Naive thymus-derived CD4-positive, alpha-beta T cell (primary cell): ENCODE data around the gene PIM2. TPM values are rescaled to one million over a fixed set of nuclear protein-coding genes. Genes with fewer than 3 reads are reported as not detected.
A peak's percentile ranks its signal among the peaks of the same experiment; 100 is the strongest.

Experiments
- ATAC-seq: fragments of 150-1000 bp; cut with Tn5 transposase; 2 replicates; pipeline ENCODE4 v1.10.0; 2021; ENCODE audit warnings: mild to moderate bottlenecking, moderate library complexity
- CTCF ChIA-PET: fragments of 350-600 bp; sonication (Branson Sonifier 250); formaldehyde crosslinking; loops from one replicate; lab custom pipeline; 2021; ENCODE audit warnings: antibody characterized with exemption; lab: Charles Lee
- POLR2A ChIA-PET: fragments of 350-600 bp; sonication (Branson Sonifier 250); formaldehyde crosslinking; loops from one replicate; lab custom pipeline; 2021; ENCODE audit warnings: antibody characterized with exemption, inconsistent platforms; lab: Charles Lee
- DNase-seq, 9 donors: peaks; one replicate each; pipeline versions ENCODE4 v3.0.0 to v3.0.0-alpha.2; 2020 to 2022; ENCODE audit warnings: mixed read lengths in 1 of 9
- H3K27ac ChIP-seq: one replicate; pipeline ENCODE4 v1.7.0; 2013; ENCODE audit warnings: mild to moderate bottlenecking, low read depth, low read length, moderate library complexity
- H3K27me3 ChIP-seq, 2 donors: one replicate each; pipeline ENCODE4 v1.7.0; 2013; ENCODE audit warnings: low read length in 2 of 2, mild to moderate bottlenecking in 2 of 2, moderate library complexity in 2 of 2; ENCODE audit not compliant: control insufficient read depth in 2 of 2, insufficient read depth in 2 of 2
- H3K36me3 ChIP-seq, 3 experiments: 1 replicate in 2 of 3; 2 replicates in 1 of 3; pipeline ENCODE4 v1.7.0; 2013; ENCODE audit warnings: low read length in 3 of 3, mild to moderate bottlenecking in 3 of 3, moderate library complexity in 1 of 3; ENCODE audit not compliant: insufficient read depth in 3 of 3, control insufficient read depth in 2 of 3
- H3K4me1 ChIP-seq, 2 donors: one replicate each; pipeline ENCODE4 v1.7.0; 2013; ENCODE audit warnings: low read length in 2 of 2, mild to moderate bottlenecking in 2 of 2, moderate library complexity in 1 of 2; ENCODE audit not compliant: control insufficient read depth in 2 of 2, insufficient read depth in 2 of 2
- H3K4me3 ChIP-seq: 2 replicates; pipeline ENCODE4 v1.7.0; 2013; ENCODE audit warnings: mild to moderate bottlenecking, low read length
- H3K9me3 ChIP-seq, 3 experiments: 1 replicate in 2 of 3; 2 replicates in 1 of 3; pipeline ENCODE4 v1.7.0; 2013; ENCODE audit warnings: low read length in 3 of 3; ENCODE audit not compliant: control insufficient read depth in 2 of 3
- H3K27ac Mint-ChIP-seq, 9 donors: one replicate each; pipeline ENCODE4 v1.8.0; 2020 to 2022; ENCODE audit warnings: mixed read lengths in 9 of 9, mild to moderate bottlenecking in 8 of 9, moderate library complexity in 5 of 9, inconsistent platforms in 2 of 9
- H3K27me3 Mint-ChIP-seq, 5 donors: one replicate each; pipeline ENCODE4 v1.8.0; 2021 to 2022; ENCODE audit warnings: mixed read lengths in 5 of 5, mild to moderate bottlenecking in 1 of 5
- H3K36me3 Mint-ChIP-seq, 5 donors: one replicate each; pipeline ENCODE4 v1.8.0; 2020 to 2022; ENCODE audit warnings: mixed read lengths in 5 of 5, mild to moderate bottlenecking in 3 of 5, inconsistent platforms in 1 of 5
- H3K4me1 Mint-ChIP-seq, 7 donors: one replicate each; pipeline ENCODE4 v1.8.0; 2020 to 2022; ENCODE audit warnings: mixed read lengths in 7 of 7, mild to moderate bottlenecking in 3 of 7, inconsistent platforms in 1 of 7
- H3K4me3 Mint-ChIP-seq, 10 donors: one replicate each; pipeline ENCODE4 v1.8.0; 2020 to 2022; ENCODE audit warnings: mild to moderate bottlenecking in 10 of 10, mixed read lengths in 10 of 10, moderate library complexity in 6 of 10, inconsistent platforms in 2 of 10
- H3K9me3 Mint-ChIP-seq, 11 donors: one replicate each; pipeline ENCODE4 v1.8.0; 2020 to 2022; ENCODE audit warnings: mixed read lengths in 11 of 11, mild to moderate bottlenecking in 4 of 11, inconsistent platforms in 1 of 11, moderate library complexity in 1 of 11
- intact Hi-C, 2 donors: fragments of 100-400 bp; cut with micrococcal nuclease; formaldehyde crosslinking; loops; one replicate each; pipeline ENCODE4 v1.15.1; 2023
- polyA plus RNA-seq, 2 donors: library from polyadenylated mRNA; unstranded; fragments of 300-500 nt; fragmentation: Illumina TruSeq; gene quantifications; one replicate each; pipeline ENCODE4 v1.2.3, GENCODE V29; 2021
- total RNA-seq, 6 experiments: library from RNA in 5 of 6; stranded (reverse) in 5 of 6; gene quantifications; 1 replicate in 5 of 6; 2 replicates in 1 of 6; pipeline ENCODE4 v1.2.3 and lab custom pipeline; 2021 to 2026

PIM2 gene
- total and polyA plus RNA-seq, 7 experiments from 2014 or later: 144 to 463 (median 295) TPM

DNA sequence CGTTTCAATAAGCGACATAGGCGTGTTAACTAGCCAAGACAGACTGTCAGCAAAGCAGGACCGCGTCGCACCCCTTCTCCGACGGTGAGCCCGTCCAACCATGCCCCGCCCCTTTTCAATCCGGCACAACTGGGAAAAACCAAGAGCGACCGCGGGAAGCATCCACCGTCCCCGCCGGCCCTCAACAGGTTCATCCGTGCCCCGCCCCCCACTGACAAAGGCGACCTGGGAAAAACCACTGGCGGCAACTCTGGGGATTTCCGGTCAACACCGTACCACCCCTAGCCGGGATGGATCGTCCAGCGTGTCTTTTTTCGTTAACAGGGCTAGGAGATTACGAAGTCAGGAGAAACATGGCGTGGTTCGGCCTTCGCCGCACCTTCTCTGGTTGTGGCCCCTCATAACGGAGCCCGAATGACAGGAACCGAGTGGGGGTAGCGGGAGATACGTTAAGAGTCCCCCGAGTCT is 21.6 kb downstream of the PIM2 start:
- Histone ChIP-seq H3K9me3 (no peaks in the 10 kb centered on the region), H3K27me3 (no peaks in the 10 kb centered on the region), H3K36me3 (peaks cover 0 to 26% (median 6%) of the 10 kb centered on the region in 3 experiments), H3K27ac (peak overlapping the region; percentile 98), H3K4me1 (peaks cover 12 to 16% of the 10 kb centered on the region in 2 donors), H3K4me3 (peak overlapping the region; percentile 91)
- intact Hi-C loops: loop anchor here (1.0 to 10.0 kb wide), 16 partner anchors 14 to 1335 kb away; partner anchors contain the start of genes MAGIX (in 2 of the 2), PPP1R3F (in 2 of the 2), ARAF (in 1 of the 2) and FOXP3 (in 1 of the 2)
- Mint-ChIP-seq H3K4me3 (peak overlapping the region; percentile 83 to 100 (median 91)), H3K4me1 (peaks cover 6 to 42% (median 24%) of the 10 kb centered on the region in 7 donors), H3K36me3 (peaks cover 0 to 9% (median 0%) of the 10 kb centered on the region in 5 donors), H3K27me3 (no peaks in the 10 kb centered on the region), H3K27ac (peak overlapping the region; percentile 89 to 98 (median 94)), H3K9me3 (peaks cover 0 to 4% (median 0%) of the 10 kb centered on the region in 11 donors)
- ATAC-seq (peak; percentile 52), DNase-seq (peak in 7 of 9 donors; percentile 35 to 60 (median 55))
- ChIA-PET CTCF (interaction anchor here (1.0 to 1.1 kb wide), 3 partner anchors 9 to 249 kb away, joined by 3 to 5 read pairs (median 5); no protein-coding TSS in a partner anchor), POLR2A (interaction anchor here (0.7 to 4.1 kb wide), 11 partner anchors 11 to 357 kb away, joined by 3 to 29 read pairs (median 7); partner anchors contain the start of genes HDAC6, OTUD5, PIM2 and SLC35A2)

GRCh38 chrX:48896611-48897011 is 22.2 kb downstream of the PIM2 start:
- peak overlapping the region; percentile 91 for H3K4me3 ChIP-seq
- peak overlapping the region; percentile 89 to 98 (median 94) for H3K27ac Mint-ChIP-seq
- no peaks in the 10 kb centered on the region for H3K9me3 ChIP-seq
- peaks cover 0 to 6% (median 0%) of the 10 kb centered on the region in 5 donors for H3K36me3 Mint-ChIP-seq
- H3K9me3 Mint-ChIP-seq: peaks cover 0 to 4% (median 0%) of the 10 kb centered on the region in 11 donors
- POLR2A ChIA-PET: interaction anchor here (1.4 to 4.1 kb wide), 5 partner anchors 15 to 357 kb away, joined by 3 to 29 read pairs (median 10); partner anchors contain the start of genes OTUD5, PIM2, SLC35A2 and TBC1D25
- no peaks in the 10 kb centered on the region for H3K27me3 ChIP-seq
- H3K36me3 ChIP-seq: peaks cover 0 to 20% (median 6%) of the 10 kb centered on the region in 3 experiments
- peak overlapping the region; percentile 98 for H3K27ac ChIP-seq
- H3K4me1 ChIP-seq: peaks cover 15 to 20% of the 10 kb centered on the region in 2 donors
- H3K4me1 Mint-ChIP-seq: peaks cover 6 to 42% (median 24%) of the 10 kb centered on the region in 7 donors
- CTCF ChIA-PET: interaction anchor here (0.8 kb wide), 1 partner anchor 50 kb away, joined by 3 read pairs; no protein-coding TSS in a partner anchor
- no peaks in the 10 kb centered on the region for H3K27me3 Mint-ChIP-seq
- DNase-seq (no peak), ATAC-seq (no peak)
- intact Hi-C loops: loop anchor here (1.0 to 10.0 kb wide), 16 partner anchors 15 to 1334 kb away; partner anchors contain the start of genes MAGIX (in 2 of the 2), PPP1R3F (in 2 of the 2), ARAF (in 1 of the 2) and FOXP3 (in 1 of the 2)
- H3K4me3 Mint-ChIP-seq: peak overlapping the region; percentile 83 to 100 (median 91)

DNA sequence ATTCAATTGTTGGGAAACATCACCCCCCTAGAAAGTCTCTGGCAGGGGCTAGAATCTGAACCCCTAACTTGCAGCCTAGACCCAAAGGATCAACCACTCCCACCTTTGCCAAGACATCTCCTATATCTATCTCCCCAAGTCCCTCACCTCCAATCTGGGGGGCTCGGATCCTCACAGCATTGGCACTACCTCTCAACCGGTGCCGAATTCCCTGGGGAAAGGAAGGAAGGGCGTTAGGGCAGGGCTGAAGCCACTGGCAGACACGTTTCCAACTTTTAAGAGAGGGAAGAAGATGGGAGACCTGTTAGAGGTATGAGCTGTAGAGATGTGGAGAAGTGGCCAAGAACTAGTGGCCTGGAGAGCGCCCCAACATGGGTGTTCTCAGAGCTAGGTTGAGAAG is 23.9 kb downstream of the PIM2 start:
- DNase-seq (no peak), ATAC-seq (no peak)
- peaks cover 0 to 13% (median 0%) of the 10 kb centered on the region in 3 experiments for H3K36me3 ChIP-seq
- no peaks in the 10 kb centered on the region for H3K27me3 ChIP-seq
- no peak overlapping the region for H3K4me3 ChIP-seq
- H3K27ac ChIP-seq: no peak overlapping the region
- H3K9me3 ChIP-seq: no peaks in the 10 kb centered on the region
- POLR2A ChIA-PET: interaction anchor here (0.6 to 5.3 kb wide), 3 partner anchors 17 to 45 kb away, joined by 4 to 48 read pairs (median 8); partner anchors contain the start of gene SLC35A2
- peaks cover 12 to 48% (median 30%) of the 10 kb centered on the region in 7 donors for H3K4me1 Mint-ChIP-seq
- H3K4me3 Mint-ChIP-seq: peak overlapping the region in 6 of 10 donors; percentile 34 to 66 (median 52)
- H3K4me1 ChIP-seq: peaks cover 15 to 20% of the 10 kb centered on the region in 2 donors
- no peaks in the 10 kb centered on the region for H3K27me3 Mint-ChIP-seq
- H3K36me3 Mint-ChIP-seq: peaks cover 0 to 6% (median 0%) of the 10 kb centered on the region in 5 donors
- intact Hi-C loops: loop anchor here (5.0 to 10.0 kb wide), 8 partner anchors 107 to 1333 kb away; partner anchors contain the start of genes MAGIX (in 2 of the 2), PPP1R3F (in 2 of the 2), ARAF (in 1 of the 2) and FOXP3 (in 1 of the 2)
- peak overlapping the region in 6 of 9 donors; percentile 1 to 69 (median 40) for H3K27ac Mint-ChIP-seq
- H3K9me3 Mint-ChIP-seq: peaks cover 0 to 4% (median 0%) of the 10 kb centered on the region in 11 donors
- CTCF ChIA-PET: no interaction called here

- Histone ChIP-seq H3K27me3 (no peaks in the 10 kb centered on the region), H3K4me3 (no peak overlapping the region), H3K9me3 (no peaks in the 10 kb centered on the region), H3K36me3 (peaks cover 0 to 13% (median 0%) of the 10 kb centered on the region in 3 experiments), H3K27ac (no peak overlapping the region), H3K4me1 (peaks cover 9 to 10% of the 10 kb centered on the region in 2 donors)
- intact Hi-C loops: loop anchor here (10.0 kb wide), 3 partner anchors 231 to 371 kb away; partner anchors contain the start of genes MAGIX (in 2 of the 2), FOXP3 (in 1 of the 2), GPKOW (in 1 of the 2) and PPP1R3F (in 1 of the 2)
- DNase-seq (no peak), ATAC-seq (no peak)
- peak overlapping the region in 1 of 9 donors; percentile 54 for H3K27ac Mint-ChIP-seq
- H3K36me3 Mint-ChIP-seq: peaks cover 0 to 6% (median 0%) of the 10 kb centered on the region in 5 donors
- H3K9me3 Mint-ChIP-seq: peaks cover 0 to 4% (median 0%) of the 10 kb centered on the region in 11 donors
- no peaks in the 10 kb centered on the region for H3K27me3 Mint-ChIP-seq
- peak overlapping the region in 1 of 10 donors; percentile 51 for H3K4me3 Mint-ChIP-seq
- POLR2A ChIA-PET: interaction anchor here (1.3 to 5.3 kb wide), 3 partner anchors 18 to 46 kb away, joined by 4 to 48 read pairs (median 8); partner anchors contain the start of gene SLC35A2
- CTCF ChIA-PET: interaction anchor here (0.7 to 2.3 kb wide), 2 partner anchors 22 to 48 kb away, joined by 3 to 7 read pairs; no protein-coding TSS in a partner anchor
- H3K4me1 Mint-ChIP-seq: peaks cover 12 to 47% (median 30%) of the 10 kb centered on the region in 7 donors
Measured at GRCh38 chrX:48893556-48894348, 25.1 kb downstream of the PIM2 start.

DNA sequence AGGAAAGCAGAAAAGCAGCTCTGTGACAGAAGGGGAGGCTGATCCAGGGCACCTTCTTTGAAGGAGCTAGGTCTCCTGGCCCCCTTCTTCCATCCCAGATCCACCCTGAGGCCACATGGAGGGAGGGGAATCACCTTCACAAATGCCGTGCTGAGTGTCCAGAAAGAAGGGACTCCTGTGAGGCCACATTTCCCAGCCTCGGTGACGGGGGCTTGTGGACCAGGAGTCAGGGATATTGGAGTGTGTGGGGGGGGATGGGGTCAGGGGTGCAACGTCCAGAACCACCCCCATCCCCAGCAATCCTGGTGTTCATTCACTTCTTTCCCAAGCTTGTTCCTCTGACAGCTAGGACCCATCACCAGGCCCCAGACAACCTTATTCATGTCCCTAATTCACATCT is 25.9 kb downstream of the PIM2 start:
- no peak overlapping the region for H3K4me3 Mint-ChIP-seq
- H3K27ac Mint-ChIP-seq: peak overlapping the region in 3 of 9 donors; percentile 43 to 59 (median 54)

More for the DNA sequence above, 25.9 kb downstream of the PIM2 start:
- H3K9me3 ChIP-seq: no peaks in the 10 kb centered on the region
- H3K4me1 ChIP-seq: peaks cover 9 to 10% of the 10 kb centered on the region in 2 donors
- peak overlapping the region; percentile 7 for H3K27ac ChIP-seq
- ATAC-seq (no peak), DNase-seq (no peak)
- ChIA-PET CTCF (interaction anchor here (1.3 to 2.3 kb wide), 4 partner anchors 20 to 55 kb away, joined by 3 to 10 read pairs (median 6); no protein-coding TSS in a partner anchor), POLR2A (interaction anchor here (0.7 to 5.3 kb wide), 5 partner anchors 19 to 98 kb away, joined by 3 to 48 read pairs (median 8); partner anchors contain the start of gene SLC35A2)
- H3K4me3 ChIP-seq: no peak overlapping the region
- H3K9me3 Mint-ChIP-seq: peaks cover 0 to 3% (median 0%) of the 10 kb centered on the region in 11 donors
- H3K36me3 ChIP-seq: peaks cover 0 to 13% (median 0%) of the 10 kb centered on the region in 3 experiments
- intact Hi-C loops: loop anchor here (10.0 kb wide), 3 partner anchors 232 to 372 kb away; partner anchors contain the start of genes MAGIX (in 2 of the 2), FOXP3 (in 1 of the 2), GPKOW (in 1 of the 2) and PPP1R3F (in 1 of the 2)
- peaks cover 12 to 40% (median 25%) of the 10 kb centered on the region in 7 donors for H3K4me1 Mint-ChIP-seq
- H3K36me3 Mint-ChIP-seq: peaks cover 0 to 4% (median 0%) of the 10 kb centered on the region in 5 donors
- H3K27me3 Mint-ChIP-seq: no peaks in the 10 kb centered on the region
- no peaks in the 10 kb centered on the region for H3K27me3 ChIP-seq
